Stimulated activated CD8-positive, alpha-beta memory T cell treated with anti-CD3 and anti-CD28 coated beads, Interleukin-2, amount 100 ng/mL, for 48 hours (primary cell): Measurements from ENCODE around the gene KRT222.

Experiments used
- DNase-seq, 2 donors: peaks; one replicate each; pipeline ENCODE4 v3.0.0-alpha.2; 2020; ENCODE audit warnings: low read depth in 2 of 2

Gene KRT222

DNA sequence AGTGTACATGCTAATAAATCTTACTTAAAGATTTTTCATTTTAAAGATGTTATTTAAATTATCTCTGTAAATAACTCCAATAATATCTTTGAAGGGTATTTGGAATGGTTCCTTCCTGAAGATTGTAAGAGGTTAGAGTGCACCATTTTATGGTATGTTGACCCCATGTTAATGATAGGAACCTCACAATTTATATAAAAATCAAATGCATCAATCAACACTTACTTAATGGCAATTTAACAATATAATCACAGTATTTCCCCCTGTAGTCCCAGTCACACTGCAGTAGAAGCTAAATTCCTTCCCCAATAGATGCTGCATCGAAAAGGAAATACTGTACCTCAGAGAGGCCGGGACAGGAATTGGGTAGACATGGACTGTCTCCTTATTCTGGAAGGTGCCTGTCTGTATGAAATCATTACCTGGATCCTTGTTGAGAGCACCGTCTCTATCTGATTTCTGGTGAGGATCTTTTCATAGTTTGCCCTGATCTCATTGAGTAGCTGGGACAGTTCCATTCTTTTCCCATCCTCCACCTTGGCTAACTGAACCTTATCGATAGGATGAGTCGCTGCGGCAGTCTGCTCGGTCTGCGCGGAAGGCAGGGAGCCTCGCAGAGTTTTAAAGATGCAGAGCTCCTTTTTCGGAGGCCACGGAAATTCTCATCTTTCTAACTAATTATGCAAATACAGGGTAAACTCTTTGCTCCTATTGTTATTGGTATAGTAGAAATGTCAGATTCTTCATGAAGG is at the start of gene KRT222:
TSS of gene KRT222 (minus strand) at position 596 of the 752 bp plus-strand sequence. CDS start at position 518, 78 bp downstream.
- DNase-seq: no peak

- no peak for DNase-seq
Observed at GRCh38 chr17:40714473-40714872, 49.5 kb upstream of the KRT222 start.

- DNase-seq: no peak
Observed at GRCh38 chr17:40707745-40708144, 42.8 kb upstream of the KRT222 start.

- DNase-seq: no peak
Observed at GRCh38 chr17:40705584-40705983, 40.6 kb upstream of the KRT222 start.

GRCh38 chr17:40703652-40704051 is 38.7 kb upstream of the KRT222 start, which contains the start of gene KRT24:
Gene KRT24, minus strand, starts transcription at chr17:40703752. Its CDS starts 59 bp downstream, at chr17:40703693.
- DNase-seq: no peak

DNA sequence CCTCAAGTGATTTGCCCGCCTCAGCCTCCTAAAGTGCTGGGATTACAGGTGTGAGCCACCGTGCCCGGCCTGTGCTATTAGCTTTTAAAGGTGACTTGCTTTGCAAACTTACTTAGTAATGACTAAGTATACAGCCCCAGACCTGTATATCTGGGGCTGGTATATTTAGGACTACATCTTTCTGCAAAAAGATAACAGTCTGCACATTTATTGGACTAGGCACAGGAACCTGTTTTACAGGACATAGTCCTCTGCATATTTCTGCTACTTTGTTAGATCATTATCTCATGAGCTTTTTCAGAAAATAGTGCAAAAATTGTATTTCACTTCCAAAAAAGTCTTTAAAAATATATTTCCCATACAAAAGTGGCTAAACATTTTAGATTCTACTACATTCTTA is 37.3 kb upstream of the KRT222 start:
- no peak for DNase-seq

DNA sequence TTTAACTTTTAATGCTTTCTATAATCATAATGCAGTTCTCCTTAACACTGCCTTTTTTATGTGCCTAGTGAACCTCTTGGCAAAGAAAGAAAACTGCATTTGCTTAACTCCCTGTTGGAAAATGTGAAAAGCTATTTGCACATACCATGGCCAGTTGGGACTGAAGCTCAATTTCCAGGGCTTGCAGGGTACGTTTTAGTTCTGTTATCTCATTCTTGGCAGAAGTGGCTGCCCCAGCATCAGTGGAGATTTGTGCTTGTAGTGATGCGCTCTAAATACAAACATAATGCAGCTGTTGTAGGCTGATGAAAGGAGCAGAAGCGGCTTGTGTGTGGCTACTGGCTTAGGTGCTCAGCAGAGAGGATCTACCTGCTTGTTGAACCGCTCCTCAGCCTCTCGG is 34.9 kb upstream of the KRT222 start:
- DNase-seq: no peak

- no peak for DNase-seq
Observed at GRCh38 chr17:40699371-40699770, 34.4 kb upstream of the KRT222 start.

- no peak for DNase-seq
Observed at GRCh38 chr17:40697297-40697696, 32.3 kb upstream of the KRT222 start.

GRCh38 chr17:40696651-40697072 is 31.7 kb upstream of the KRT222 start:
- DNase-seq: no peak

DNA sequence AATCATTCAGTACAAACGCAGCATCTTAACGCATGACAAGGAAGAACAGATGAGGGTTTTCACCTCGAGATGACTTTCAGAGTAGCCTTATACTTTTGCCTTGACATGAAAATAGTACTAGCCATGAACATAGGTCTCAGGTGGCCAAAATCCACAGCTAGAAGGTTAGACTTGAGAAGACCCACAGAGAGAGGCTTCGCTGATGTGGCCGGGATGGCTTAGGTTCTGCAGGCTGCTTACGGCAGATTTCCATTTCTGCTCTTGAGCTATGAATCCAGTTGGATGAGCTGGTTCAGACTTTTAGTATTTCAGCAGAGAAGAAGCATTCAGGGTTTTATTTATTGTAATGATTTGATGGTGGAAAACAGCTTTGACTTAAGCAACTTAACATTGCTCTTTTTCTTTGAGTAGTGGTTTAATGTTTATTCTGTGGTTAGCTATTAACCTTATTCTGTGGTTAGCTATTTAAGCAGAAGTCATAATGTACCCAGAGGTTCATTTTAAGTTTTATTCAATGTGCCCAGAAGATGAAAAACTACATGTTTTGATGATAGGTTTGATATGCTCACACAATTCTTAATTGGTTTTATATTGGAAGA is 31.0 kb upstream of the KRT222 start:
- DNase-seq: no peak

DNA sequence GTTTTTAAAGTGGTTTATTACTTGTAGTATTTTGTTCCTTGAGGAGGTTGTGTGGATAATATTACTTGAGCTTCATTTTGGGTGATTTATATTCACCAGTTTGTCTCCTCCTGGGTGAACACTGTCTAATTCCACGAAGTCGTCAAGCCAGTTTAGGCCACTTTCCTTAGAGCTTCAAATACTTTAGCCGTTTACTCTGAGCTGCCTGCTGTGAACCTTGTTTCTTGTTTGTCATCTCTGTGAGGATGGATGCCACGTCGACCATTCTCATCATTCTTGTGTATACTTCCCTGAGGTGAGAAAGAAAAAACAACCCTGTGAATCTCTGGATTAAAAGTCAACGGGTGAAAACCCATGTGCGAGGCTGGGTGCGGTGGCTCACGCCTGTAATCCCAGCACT is 29.6 kb upstream of the KRT222 start:
- no peak for DNase-seq

DNA sequence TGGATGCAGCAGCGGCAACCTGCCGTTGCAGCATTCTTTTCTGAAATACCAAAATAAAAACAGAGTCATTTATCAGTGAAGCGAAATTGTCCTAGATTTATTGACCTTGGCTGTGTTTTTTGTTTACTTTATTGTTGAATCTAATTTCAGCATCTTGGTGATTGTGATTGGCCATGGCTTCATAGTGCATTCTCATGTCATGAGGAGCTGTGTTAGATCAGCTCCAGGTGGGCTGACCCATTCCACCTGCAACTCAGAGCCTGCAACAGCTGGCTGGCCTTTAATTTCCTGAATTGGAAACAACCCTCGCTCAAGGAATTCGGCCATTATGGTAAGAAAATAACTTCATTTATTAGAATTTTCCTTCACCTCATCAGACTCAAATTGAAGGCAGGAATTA is 22.1 kb upstream of the KRT222 start:
- no peak for DNase-seq

GRCh38 chr17:40686192-40686591 is 21.2 kb upstream of the KRT222 start:
- no peak for DNase-seq

DNA sequence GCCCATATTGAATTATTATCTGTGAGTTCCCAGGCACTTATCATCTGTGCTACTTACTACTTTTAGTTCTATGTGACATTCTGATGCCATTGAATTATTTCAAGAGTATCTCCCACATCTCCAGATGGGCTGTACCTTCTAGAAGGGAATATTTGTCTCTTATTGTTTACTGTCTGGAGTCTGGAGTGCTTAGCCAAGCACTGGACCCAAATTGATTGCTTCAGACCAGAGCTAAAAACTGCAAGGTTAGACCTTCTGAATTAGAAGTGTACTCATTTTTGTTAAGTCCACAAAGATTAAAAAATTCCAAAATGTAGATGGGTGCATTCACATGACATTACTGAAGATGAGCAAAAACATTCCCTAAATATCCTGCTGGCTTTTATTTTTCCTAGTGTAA is 16.0 kb upstream of the KRT222 start:
- DNase-seq: no peak

DNA sequence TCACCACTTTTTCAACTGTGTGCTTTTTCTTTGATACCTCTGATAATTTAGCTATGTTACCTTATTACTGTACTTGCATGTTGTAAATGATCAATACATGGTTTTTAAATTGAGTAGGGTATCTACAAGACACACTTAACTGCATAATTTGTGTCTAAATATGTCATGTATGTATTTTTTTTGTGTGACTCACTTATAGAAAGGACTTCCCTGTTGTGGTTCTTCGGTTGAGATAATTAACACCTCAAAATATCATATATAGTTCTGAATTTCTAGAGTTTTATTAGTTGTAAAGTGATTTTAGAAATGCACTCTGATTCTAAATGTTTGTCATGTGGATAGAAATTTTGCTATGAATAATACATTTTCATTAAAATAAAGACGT is 14.5 kb upstream of the KRT222 start:
- DNase-seq: no peak

DNA sequence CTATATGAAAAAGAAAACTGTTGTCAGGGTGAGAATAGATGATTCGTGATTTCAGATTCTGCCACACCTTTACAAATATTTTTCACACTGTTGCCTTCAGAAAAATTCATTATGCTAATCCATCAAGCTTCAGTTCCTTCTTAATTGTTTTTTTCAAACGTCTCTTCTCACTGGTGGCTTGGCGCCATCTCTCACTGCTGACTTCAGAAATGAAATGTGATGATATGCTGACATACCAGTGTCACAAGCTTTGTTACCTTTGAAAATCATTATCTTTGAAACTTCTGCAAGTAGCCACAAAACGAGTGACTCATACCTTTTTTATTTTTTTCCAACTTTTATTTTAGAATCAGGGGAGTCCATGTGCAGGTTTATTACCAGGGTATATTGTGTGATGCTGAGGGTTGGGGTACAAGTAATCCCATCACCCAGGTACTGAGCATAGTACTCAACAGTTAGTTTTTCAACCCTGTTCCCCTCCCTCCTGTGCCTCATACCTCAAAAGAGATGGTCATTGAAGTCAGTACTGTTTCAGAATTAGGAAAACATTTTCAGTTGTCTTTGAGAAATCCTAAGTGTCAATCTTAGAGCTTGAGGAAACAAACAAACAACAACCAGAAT is 14.0 kb upstream of the KRT222 start:
- no peak for DNase-seq

DNA sequence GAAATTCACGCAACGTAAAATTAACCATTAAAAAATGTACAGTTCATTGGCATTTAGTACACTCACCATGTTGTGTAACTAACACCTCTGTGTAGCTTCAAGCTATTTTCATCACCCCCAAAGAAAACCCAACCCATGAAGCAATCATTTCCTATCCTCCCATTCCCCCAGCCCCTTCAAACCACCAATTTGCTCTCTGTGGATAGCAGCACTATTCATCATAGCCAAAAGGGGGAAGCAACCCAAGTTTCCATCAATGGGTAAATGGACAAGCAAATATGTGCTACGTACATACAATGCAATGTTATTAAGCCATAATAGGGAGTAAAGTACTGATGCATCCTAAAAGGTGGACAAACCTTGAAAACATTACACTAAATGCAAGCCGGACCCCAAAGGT is 10.9 kb upstream of the KRT222 start:
- no peak for DNase-seq

GRCh38 chr17:40672654-40673053 is 7.7 kb upstream of the KRT222 start:
- no peak for DNase-seq

- no peak for DNase-seq
Observed at GRCh38 chr17:40671282-40671681, 6.3 kb upstream of the KRT222 start.

DNA sequence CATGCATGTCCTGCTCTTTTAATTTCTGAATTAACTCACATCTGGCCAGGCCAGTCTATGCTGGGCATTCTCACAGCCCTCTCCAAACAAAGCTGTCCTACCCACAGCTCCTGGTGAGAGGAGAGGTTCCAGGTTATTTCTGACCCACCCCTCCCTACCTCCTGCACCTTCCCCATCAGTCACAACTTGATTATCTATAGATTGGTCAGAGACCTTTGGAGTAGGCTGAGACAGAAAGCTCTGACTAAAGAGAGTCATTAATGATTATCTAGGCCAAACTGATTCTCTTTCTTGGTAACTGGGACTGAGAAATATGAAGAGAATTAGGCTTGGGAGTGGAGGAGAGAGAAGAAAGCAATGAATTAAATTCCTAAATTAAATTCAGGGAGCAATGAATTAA is 1.4 kb upstream of the KRT222 start:
- DNase-seq: no peak

DNA sequence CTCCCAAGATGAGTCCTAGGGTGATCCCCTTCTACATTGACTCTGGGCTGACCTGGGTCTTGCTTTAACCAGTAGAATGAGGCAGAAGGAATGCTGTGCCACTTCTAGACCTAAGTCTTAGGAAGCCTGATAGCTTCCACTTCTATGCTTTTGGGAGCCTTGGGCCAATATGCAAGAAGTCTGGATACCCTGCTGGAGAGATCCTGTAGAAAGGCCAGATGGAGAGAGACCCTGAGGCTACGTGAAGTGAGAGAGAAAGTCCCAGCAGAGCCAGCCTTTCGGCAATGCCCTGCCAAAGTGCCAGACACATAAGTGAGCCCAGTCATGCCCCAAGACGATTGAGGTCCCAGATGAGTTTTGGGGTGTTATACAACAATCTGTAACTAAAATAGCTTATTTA is 1.7 kb downstream of the KRT222 start:
- DNase-seq: no peak

GRCh38 chr17:40659911-40660310 is 5.1 kb downstream of the KRT222 start:
- DNase-seq: no peak
